Liver (tissue), 9 donors: ENCODE measurements around the gene ARHGEF16. TPM values are rescaled to one million over a fixed set of nuclear protein-coding genes. Genes with fewer than 3 reads are reported as not detected.

ENCODE experiments used
- DNase-seq: peaks from one replicate; pipeline ENCODE4 v3.0.0-alpha.2; 2017; ENCODE audit warnings: low spot score
- H3K27ac ChIP-seq, 2 donors: one replicate each; pipeline ENCODE4 v1.7.0; 2013; ENCODE audit warnings: inconsistent platforms in 2 of 2, low read length in 2 of 2, control low read depth in 1 of 2, low read depth in 1 of 2, mild to moderate bottlenecking in 1 of 2
- H3K27me3 ChIP-seq, 4 donors: one replicate each; pipeline versions ENCODE4 v1.6.1 to v1.7.0; 2013; ENCODE audit warnings: low read length in 3 of 4, inconsistent platforms in 1 of 4, mild to moderate bottlenecking in 1 of 4, moderate library complexity in 1 of 4; ENCODE audit not compliant: control insufficient read depth in 4 of 4, insufficient read depth in 4 of 4
- H3K36me3 ChIP-seq, 4 donors: one replicate each; pipeline versions ENCODE4 v1.6.1 to v1.7.0; 2013; ENCODE audit warnings: low read length in 3 of 4, mild to moderate bottlenecking in 3 of 4, low read depth in 1 of 4, moderate library complexity in 1 of 4; ENCODE audit not compliant: control insufficient read depth in 4 of 4, insufficient read depth in 3 of 4
- H3K4me1 ChIP-seq, 4 donors: one replicate each; pipeline versions ENCODE4 v1.6.1 to v1.7.0; 2013; ENCODE audit warnings: low read length in 3 of 4, mild to moderate bottlenecking in 3 of 4, moderate library complexity in 1 of 4; ENCODE audit not compliant: control insufficient read depth in 4 of 4, insufficient read depth in 4 of 4
- H3K4me3 ChIP-seq, 3 donors: one replicate each; pipeline versions ENCODE4 v1.6.1 to v1.7.0; 2013; ENCODE audit warnings: low read length in 3 of 3, control low read depth in 1 of 3, low read depth in 1 of 3, mild to moderate bottlenecking in 1 of 3
- H3K9ac ChIP-seq, 2 donors: one replicate each; pipeline ENCODE4 v1.7.0; 2013; ENCODE audit warnings: low read length in 2 of 2, mild to moderate bottlenecking in 2 of 2, moderate library complexity in 2 of 2, control low read depth in 1 of 2, low read depth in 1 of 2
- H3K9me3 ChIP-seq, 4 donors: one replicate each; pipeline versions ENCODE4 v1.6.1 to v1.7.0; 2013; ENCODE audit warnings: low read length in 3 of 4; ENCODE audit not compliant: control insufficient read depth in 4 of 4
- CTCF ChIP-seq: fragments of 150-350 bp; IDR thresholded peaks from 2 replicates; pipeline ENCODE4 v1.5.1; 2017; ENCODE audit warnings: improper control_type of control experiment, low read depth, low read length; ENCODE audit not compliant: missing input control
- EGR1 ChIP-seq, 2 donors: IDR thresholded peaks; 2 replicates each; pipeline ENCODE4 v1.6.1; 2016 to 2018; ENCODE audit warnings: antibody characterized with exemption in 2 of 2, low read depth in 2 of 2
- FOXA1 ChIP-seq: IDR thresholded peaks from 2 replicates; pipeline ENCODE4 v1.6.1; 2016; ENCODE audit warnings: antibody characterized with exemption
- GABPA ChIP-seq, 2 donors: IDR thresholded peaks in 1 of 2; conservative IDR thresholded peaks in 1 of 2; 2 replicates each; pipeline ENCODE4 v1.6.1; 2016; ENCODE audit warnings: antibody characterized with exemption in 2 of 2, mild to moderate bottlenecking in 1 of 2, moderate library complexity in 1 of 2
- HNF4A ChIP-seq, 2 donors: conservative IDR thresholded peaks; 2 replicates each; pipeline ENCODE4 v1.6.1; 2016; ENCODE audit warnings: antibody characterized with exemption in 2 of 2, mild to moderate bottlenecking in 2 of 2
- HNF4G ChIP-seq: IDR thresholded peaks from 2 replicates; pipeline ENCODE4 v1.6.1; 2016; ENCODE audit warnings: antibody characterized with exemption
- MAX ChIP-seq: IDR thresholded peaks from 2 replicates; pipeline ENCODE4 v1.6.1; 2016; ENCODE audit warnings: antibody characterized with exemption
- NR2F2 ChIP-seq: IDR thresholded peaks from 2 replicates; pipeline ENCODE4 v1.6.1; 2016; ENCODE audit warnings: antibody characterized with exemption
- RAD21 ChIP-seq, 2 donors: IDR thresholded peaks; 2 replicates each; pipeline ENCODE4 v1.6.1; 2016; ENCODE audit warnings: antibody characterized with exemption in 2 of 2, mild to moderate bottlenecking in 2 of 2
- REST ChIP-seq: IDR thresholded peaks from 2 replicates; pipeline ENCODE4 v1.6.1; 2016; ENCODE audit warnings: antibody characterized with exemption, mild to moderate bottlenecking
- RXRA ChIP-seq, 2 donors: IDR thresholded peaks; 2 replicates each; pipeline ENCODE4 v1.6.1; 2017 to 2018; ENCODE audit warnings: antibody characterized with exemption in 2 of 2, mild to moderate bottlenecking in 1 of 2
- SP1 ChIP-seq: IDR thresholded peaks from 2 replicates; pipeline ENCODE4 v1.6.1; 2018; ENCODE audit warnings: antibody characterized with exemption, mild to moderate bottlenecking
- TAF1 ChIP-seq: conservative IDR thresholded peaks from 2 replicates; pipeline ENCODE4 v1.6.1; 2016; ENCODE audit warnings: antibody characterized with exemption, mild to moderate bottlenecking
- ZBTB33 ChIP-seq: IDR thresholded peaks from 2 replicates; pipeline ENCODE4 v1.6.1; 2016; ENCODE audit warnings: antibody characterized with exemption
- WGBS: extraction: QIAGEN DNeasy Blood & Tissue Kit; methylation state at CpG from one replicate; pipeline ENCODE4 v1.1.7; 2013; 5-methylcytosine and 5-hydroxymethylcytosine counted together
- polyA plus RNA-seq, 2 donors: library from polyadenylated mRNA; stranded (reverse) in 1 of 2; unstranded in 1 of 2; fragments of 200-250 nt in 1 of 2; fragments of >200 nt in 1 of 2; fragmentation: Nextera tagmentation in 1 of 2; extraction: Ambion mirVana in 1 of 2; gene quantifications; one replicate each; pipeline versions ENCODE4 v1.2.1 to v1.2.3, GENCODE V29; 2013 to 2015
- total RNA-seq, 2 donors: library from RNA; depleted of rRNA; stranded (reverse); fragments of >200 nt; gene quantifications; one replicate each; pipeline ENCODE4 v1.2.3, GENCODE V29; 2014
- donor health status: healthy.
- donor health status: healthy.
- donor health status: healthy.
- donor health status: healthy.
- donor health status: healthy.

ARHGEF16 gene
- total and polyA plus RNA-seq, 4 donors: 0.65 to 5.6 (median 2.8) TPM

- Histone ChIP-seq H3K9ac (no peak overlapping the region), H3K4me3 (no peak overlapping the region), H3K9me3 (no peaks in the 10 kb centered on the region), H3K27me3 (no peaks in the 10 kb centered on the region), H3K36me3 (no peaks in the 10 kb centered on the region), H3K4me1 (peaks cover 0 to 2% (median 0%) of the 10 kb centered on the region in 4 donors), H3K27ac (no peak overlapping the region)
- TF ChIP-seq SP1 (no peak), EGR1 (IDR thresholded peaks at IDR 0.05; ENCODE audit: low read depth in 2 of 2) (no peak), ZBTB33 (no peak), TAF1 (no peak), REST (no peak), HNF4A (conservative IDR thresholded peaks at IDR 0.05) (no peak), FOXA1 (no peak), GABPA (IDR thresholded peaks at IDR 0.05 in 1 of 2, conservative IDR thresholded peaks at IDR 0.05 in 1 of 2) (no peak), MAX (no peak)
- 92% methylated on average over 32 of the region's 32 CpGs for WGBS
- no peak for DNase-seq
Observed at GRCh38 chr1:3500265-3500835, 45.9 kb downstream of the ARHGEF16 start.

- 79% methylated on average over 17 of the region's 17 CpGs for WGBS
Observed at GRCh38 chr1:3501437-3501836, 47.0 kb downstream of the ARHGEF16 start.

More at GRCh38 chr1:3501437-3501836, 47.0 kb downstream of the ARHGEF16 start:
- Histone ChIP-seq H3K36me3 (no peaks in the 10 kb centered on the region), H3K27ac (no peak overlapping the region), H3K27me3 (no peaks in the 10 kb centered on the region), H3K4me1 (peaks cover 0 to 2% (median 0%) of the 10 kb centered on the region in 4 donors), H3K9ac (no peak overlapping the region), H3K9me3 (no peaks in the 10 kb centered on the region), H3K4me3 (no peak overlapping the region)
- DNase-seq: no peak
- TF ChIP-seq EGR1 (IDR thresholded peaks at IDR 0.05; ENCODE audit: low read depth in 2 of 2): no peak
- TF ChIP-seq RAD21 (IDR thresholded peaks at IDR 0.05): no peak
- no peak for TF ChIP-seq REST
- no peak for TF ChIP-seq NR2F2
- no peak for TF ChIP-seq FOXA1
- TF ChIP-seq GABPA (IDR thresholded peaks at IDR 0.05 in 1 of 2, conservative IDR thresholded peaks at IDR 0.05 in 1 of 2): no peak
- no peak for TF ChIP-seq ZBTB33
- no peak for TF ChIP-seq MAX
- TF ChIP-seq RXRA (IDR thresholded peaks at IDR 0.05): no peak
- TF ChIP-seq TAF1: no peak
- no peak for TF ChIP-seq CTCF
- no peak for TF ChIP-seq HNF4A (conservative IDR thresholded peaks at IDR 0.05)
- TF ChIP-seq HNF4G: no peak
